Prostate gland (tissue), 2 donors: Measurements from ENCODE around the gene FAF1.

ENCODE experiments used
- POLR2AphosphoS5 ChIP-seq: sonication (generic); formaldehyde crosslinking; IDR thresholded peaks from one replicate; pipeline ENCODE4 v1.6.1; 2017; ENCODE audit warnings: antibody characterized with exemption
- TF ChIP-seq, protein P1 (sequence below), 4 experiments: fragments of 200-600 bp in 2 of 4; fragments of 450-650 bp in 2 of 4; sonication (generic) in 2 of 4; IDR thresholded peaks; 1 replicate in 3 of 4; 2 replicates in 1 of 4; pipeline ENCODE4 v1.5.1; 2016 to 2019; ENCODE audit warnings: antibody characterized with exemption in 4 of 4, mild to moderate bottlenecking in 2 of 4, moderate library complexity in 2 of 4

DNA sequence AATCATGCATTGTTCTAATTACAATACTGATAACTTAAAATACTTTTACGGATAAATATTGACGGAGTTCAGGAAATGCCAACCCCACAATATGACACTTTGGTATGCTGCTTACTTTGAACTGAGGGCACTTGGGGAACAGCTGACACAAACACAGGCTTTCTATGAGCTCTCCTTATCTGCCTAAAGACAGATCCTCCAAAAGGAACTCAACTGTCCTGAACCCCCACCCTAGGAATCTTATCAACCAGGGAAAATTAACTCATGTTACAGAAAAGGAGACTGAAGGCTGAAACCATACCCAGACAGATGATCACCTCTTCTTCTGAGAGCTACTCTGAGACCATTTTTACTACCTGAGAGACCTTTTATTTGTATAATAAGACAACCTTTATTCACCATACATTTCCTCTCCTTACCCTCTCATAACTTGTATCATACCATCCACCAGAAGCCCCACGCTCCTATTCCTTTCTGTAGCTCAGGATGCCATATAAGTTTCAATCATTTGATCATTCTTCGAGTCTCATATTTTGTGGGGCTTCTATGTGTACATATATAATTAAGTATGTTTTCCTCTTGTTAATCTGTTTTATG lies 239.5 kb downstream of the FAF1 start:
- TF ChIP-seq, protein P1, sequence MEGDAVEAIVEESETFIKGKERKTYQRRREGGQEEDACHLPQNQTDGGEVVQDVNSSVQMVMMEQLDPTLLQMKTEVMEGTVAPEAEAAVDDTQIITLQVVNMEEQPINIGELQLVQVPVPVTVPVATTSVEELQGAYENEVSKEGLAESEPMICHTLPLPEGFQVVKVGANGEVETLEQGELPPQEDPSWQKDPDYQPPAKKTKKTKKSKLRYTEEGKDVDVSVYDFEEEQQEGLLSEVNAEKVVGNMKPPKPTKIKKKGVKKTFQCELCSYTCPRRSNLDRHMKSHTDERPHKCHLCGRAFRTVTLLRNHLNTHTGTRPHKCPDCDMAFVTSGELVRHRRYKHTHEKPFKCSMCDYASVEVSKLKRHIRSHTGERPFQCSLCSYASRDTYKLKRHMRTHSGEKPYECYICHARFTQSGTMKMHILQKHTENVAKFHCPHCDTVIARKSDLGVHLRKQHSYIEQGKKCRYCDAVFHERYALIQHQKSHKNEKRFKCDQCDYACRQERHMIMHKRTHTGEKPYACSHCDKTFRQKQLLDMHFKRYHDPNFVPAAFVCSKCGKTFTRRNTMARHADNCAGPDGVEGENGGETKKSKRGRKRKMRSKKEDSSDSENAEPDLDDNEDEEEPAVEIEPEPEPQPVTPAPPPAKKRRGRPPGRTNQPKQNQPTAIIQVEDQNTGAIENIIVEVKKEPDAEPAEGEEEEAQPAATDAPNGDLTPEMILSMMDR (IDR thresholded peaks at IDR 0.05) = no peak
- no peak for TF ChIP-seq POLR2AphosphoS5
